Hepatocyte (in vitro differentiated cells): Measurements from ENCODE around the gene SYT1. TPM values are rescaled to one million over a fixed set of nuclear protein-coding genes. Genes with fewer than 3 reads are reported as not detected.
A peak's percentile ranks its signal among the peaks of the same experiment; 100 is the strongest.

Experiments used
- DNase-seq: peaks from one replicate; pipeline ENCODE4 v3.0.0-alpha.2; 2016; ENCODE audit warnings: low spot score
- H2AFZ ChIP-seq: fragments of 200-600 bp; sonication (generic); 2 replicates; pipeline ENCODE4 v1.6.0; 2016; ENCODE audit warnings: antibody characterized with exemption, mild to moderate bottlenecking
- H3K27ac ChIP-seq: fragments of 200-600 bp; sonication (generic); 2 replicates; pipeline ENCODE4 v1.5.1; 2016; ENCODE audit warnings: mild to moderate bottlenecking
- H3K27me3 ChIP-seq: fragments of 200-600 bp; sonication (generic); 2 replicates; pipeline ENCODE4 v1.6.1; 2016
- H3K36me3 ChIP-seq: fragments of 200-600 bp; sonication (generic); replicated peaks from 2 replicates; pipeline ENCODE4 v1.5.1; 2016; ENCODE audit warnings: low read depth; ENCODE audit not compliant: insufficient read depth
- H3K4me1 ChIP-seq: fragments of 200-600 bp; sonication (generic); 2 replicates; pipeline ENCODE4 v1.5.1; 2016; ENCODE audit warnings: mild to moderate bottlenecking, moderate library complexity; ENCODE audit not compliant: insufficient read depth
- H3K4me2 ChIP-seq: fragments of 200-600 bp; sonication (generic); 2 replicates; pipeline ENCODE4 v1.6.0; 2016
- H3K4me3 ChIP-seq: fragments of 200-600 bp; sonication (generic); 2 replicates; pipeline ENCODE4 v1.5.1; 2016; ENCODE audit warnings: mild to moderate bottlenecking
- H3K79me2 ChIP-seq: fragments of 200-600 bp; sonication (generic); 2 replicates; pipeline ENCODE4 v1.6.0; 2017; ENCODE audit warnings: mild to moderate bottlenecking
- H3K9me2 ChIP-seq: fragments of 200-600 bp; sonication (generic); replicated peaks from 2 replicates; pipeline ENCODE4 v1.6.0; 2017; ENCODE audit warnings: mild to moderate bottlenecking; ENCODE audit not compliant: insufficient read depth
- H3K9me3 ChIP-seq: fragments of 200-600 bp; sonication (generic); 2 replicates; pipeline ENCODE4 v1.5.1; 2016; ENCODE audit warnings: low read depth, mild to moderate bottlenecking
- H4K20me1 ChIP-seq: fragments of 200-600 bp; sonication (generic); 2 replicates; pipeline ENCODE4 v1.6.0; 2016; ENCODE audit warnings: mild to moderate bottlenecking; ENCODE audit not compliant: insufficient read depth, poor library complexity, severe bottlenecking
- CTCF ChIP-seq: fragments of 200-600 bp; sonication (generic); IDR thresholded peaks from 2 replicates; pipeline ENCODE4 v1.5.1; 2016; ENCODE audit warnings: antibody characterized with exemption, mild to moderate bottlenecking; ENCODE audit not compliant: poor library complexity
- EZH2 ChIP-seq: fragments of 200-600 bp; sonication (generic); IDR thresholded peaks from 2 replicates; pipeline ENCODE4 v1.6.1; 2016; ENCODE audit warnings: antibody characterized with exemption, mild to moderate bottlenecking, borderline replicate concordance
- EZH2phosphoT487 ChIP-seq: fragments of 200-600 bp; sonication (generic); IDR thresholded peaks from one replicate; pipeline ENCODE4 v1.6.1; 2018; ENCODE audit warnings: antibody characterized with exemption, mild to moderate bottlenecking, low read depth, moderate library complexity; ENCODE audit not compliant: unreplicated experiment, severe bottlenecking
- whole genome bisulfite sequencing: methylation state at CpG from one replicate; pipeline ENCODE4 v1.1.6; 2016; ENCODE audit warnings: low lambda C conversion rate; ENCODE audit errors: missing lambda C conversion rate; 5-methylcytosine and 5-hydroxymethylcytosine counted together
- polyA plus RNA-seq: library from polyadenylated mRNA; unstranded; fragments of >200 nt; fragmentation: Nextera tagmentation; extraction: Ambion mirVana; gene quantifications from 2 replicates; pipeline ENCODE4 v1.2.1, GENCODE V29; 2016
- total RNA-seq: library from RNA; depleted of rRNA; stranded (reverse); fragments of >200 nt; gene quantifications from 2 replicates; pipeline ENCODE4 v1.2.3, GENCODE V29; 2014

The SYT1 gene
- total and polyA plus RNA-seq, 2 experiments from 2014 or later = 1.3 to 2.5 TPM

GRCh38 chr12:79444089-79444488, 579.5 kb downstream of the SYT1 start:
- H3K9me3 ChIP-seq = no peaks in the 10 kb centered on the region
- no peak overlapping the region for H2AFZ ChIP-seq
- no peak for DNase-seq
- no peak overlapping the region for H3K4me2 ChIP-seq
- H4K20me1 ChIP-seq = no peaks in the 10 kb centered on the region
- H3K36me3 ChIP-seq = no peaks in the 10 kb centered on the region
- no peaks in the 10 kb centered on the region for H3K27me3 ChIP-seq
- no peak overlapping the region for H3K27ac ChIP-seq
- no peaks in the 10 kb centered on the region for H3K79me2 ChIP-seq
- H3K9me2 ChIP-seq = no peaks in the 10 kb centered on the region
- no peak for TF ChIP-seq EZH2
- no peak for TF ChIP-seq CTCF
- no peak overlapping the region for H3K4me3 ChIP-seq
- peaks cover 8% of the 10 kb centered on the region for H3K4me1 ChIP-seq

- DNase-seq = no peak
- Histone ChIP-seq H2AFZ (no peak overlapping the region), H3K27me3 (no peaks in the 10 kb centered on the region), H4K20me1 (no peaks in the 10 kb centered on the region), H3K4me1 (peaks cover 6% of the 10 kb centered on the region), H3K79me2 (no peaks in the 10 kb centered on the region), H3K4me2 (no peak overlapping the region), H3K9me2 (no peaks in the 10 kb centered on the region), H3K27ac (no peak overlapping the region), H3K4me3 (no peak overlapping the region), H3K9me3 (no peaks in the 10 kb centered on the region), H3K36me3 (no peaks in the 10 kb centered on the region)
- WGBS = 97% methylated on average over 11 of the region's 11 CpGs
- TF ChIP-seq EZH2phosphoT487 = no peak
- no peak for TF ChIP-seq EZH2
- no peak for TF ChIP-seq CTCF
Measured at GRCh38 chr12:79448816-79449215, 584.2 kb downstream of the SYT1 start.

GRCh38 chr12:79451365-79451764, 586.8 kb downstream of the SYT1 start:
- H3K36me3 ChIP-seq = no peaks in the 10 kb centered on the region
- H3K9me3 ChIP-seq = no peaks in the 10 kb centered on the region
- TF ChIP-seq EZH2phosphoT487 = no peak
- no peak for TF ChIP-seq EZH2
- TF ChIP-seq CTCF = no peak
- H3K27ac ChIP-seq = no peak overlapping the region
- no peaks in the 10 kb centered on the region for H4K20me1 ChIP-seq
- H2AFZ ChIP-seq = no peak overlapping the region
- H3K27me3 ChIP-seq = no peaks in the 10 kb centered on the region
- H3K4me1 ChIP-seq = peaks cover 19% of the 10 kb centered on the region
- no peaks in the 10 kb centered on the region for H3K79me2 ChIP-seq
- no peak for DNase-seq
- H3K9me2 ChIP-seq = no peaks in the 10 kb centered on the region
- no peak overlapping the region for H3K4me2 ChIP-seq
- no peak overlapping the region for H3K4me3 ChIP-seq

GRCh38 chr12:79451978-79452377, 587.4 kb downstream of the SYT1 start:
- Histone ChIP-seq H2AFZ (no peak overlapping the region), H3K36me3 (no peaks in the 10 kb centered on the region), H3K27me3 (no peaks in the 10 kb centered on the region), H3K4me1 (peaks cover 19% of the 10 kb centered on the region), H4K20me1 (no peaks in the 10 kb centered on the region), H3K4me2 (no peak overlapping the region), H3K27ac (no peak overlapping the region), H3K9me3 (no peaks in the 10 kb centered on the region), H3K79me2 (no peaks in the 10 kb centered on the region), H3K9me2 (no peaks in the 10 kb centered on the region), H3K4me3 (no peak overlapping the region)
- WGBS = 65% methylated on average over 6 of the region's 6 CpGs
- no peak for TF ChIP-seq EZH2phosphoT487
- TF ChIP-seq CTCF = no peak
- TF ChIP-seq EZH2 = no peak
- DNase-seq = peak; percentile 37
